Large intestine (tissue), 3 donors: ENCODE data around the gene GPR34. TPM values are rescaled to one million over a fixed set of nuclear protein-coding genes. Genes with fewer than 3 reads are reported as not detected.
"Not testable (repeated sequence)": the region's sequence is repeated elsewhere in the genome, so short reads cannot be mapped to it uniquely, and the experiment has no call there.

ENCODE experiments used
- DNase-seq, 2 donors: peaks; one replicate each; pipeline versions ENCODE4 v3.0.0 to v3.0.0-alpha.2; 2013
- H3K27ac ChIP-seq: one replicate; pipeline ENCODE4 v1.5.1; 2013; ENCODE audit warnings: low read length
- H3K27me3 ChIP-seq: 2 replicates; pipeline ENCODE4 v1.6.1; 2013; ENCODE audit warnings: low read length; ENCODE audit not compliant: control insufficient read depth, insufficient read depth
- H3K36me3 ChIP-seq: 2 replicates; pipeline ENCODE4 v1.6.1; 2013; ENCODE audit warnings: low read length; ENCODE audit not compliant: control insufficient read depth, insufficient read depth
- H3K4me1 ChIP-seq: one replicate; pipeline ENCODE4 v1.6.1; 2013; ENCODE audit warnings: low read length; ENCODE audit not compliant: control insufficient read depth, insufficient read depth
- H3K4me3 ChIP-seq: one replicate; pipeline ENCODE4 v1.5.1; 2013; ENCODE audit warnings: low read length
- H3K9me3 ChIP-seq: one replicate; pipeline ENCODE4 v1.6.1; 2013; ENCODE audit warnings: mild to moderate bottlenecking, low read depth, low read length, moderate library complexity; ENCODE audit not compliant: control insufficient read depth
- WGBS: methylation state at CpG from one replicate; pipeline ENCODE4 v1.1.5; 2013; ENCODE audit warnings: low lambda C conversion rate; ENCODE audit not compliant: insufficient coverage; 5-methylcytosine and 5-hydroxymethylcytosine counted together
- polyA plus RNA-seq: library from polyadenylated mRNA; unstranded; fragments of 120-200 nt; gene quantifications from one replicate; pipeline ENCODE4 v1.2.1, GENCODE V29; 2013

Gene GPR34
- polyA plus RNA-seq, 1 donor, result 10.5 TPM

- no peaks in the 10 kb centered on the region for H3K27me3 ChIP-seq
- H3K36me3 ChIP-seq, result peaks cover 8% of the 10 kb centered on the region
- H3K9me3 ChIP-seq, result no peaks in the 10 kb centered on the region
- WGBS, result no CpG with 5 or more reads among the region's 1 CpG
- no peaks in the 10 kb centered on the region for H3K4me1 ChIP-seq
- no peak overlapping the region for H3K27ac ChIP-seq
- no peak overlapping the region for H3K4me3 ChIP-seq
- DNase-seq, result peak in 1 of 2 donors; percentile 2
Observed at GRCh38 chrX:41666251-41666650, 22.5 kb upstream of the GPR34 start.

GRCh38 chrX:41667631-41668030 lies 21.1 kb upstream of the GPR34 start:
- Histone ChIP-seq H3K27me3 (no peaks in the 10 kb centered on the region), H3K4me1 (no peaks in the 10 kb centered on the region), H3K27ac (no peak overlapping the region), H3K4me3 (no peak overlapping the region), H3K36me3 (peaks cover 10% of the 10 kb centered on the region), H3K9me3 (no peaks in the 10 kb centered on the region)
- no peak for DNase-seq
- WGBS, result no CpG with 5 or more reads among the region's 3 CpGs

- Histone ChIP-seq H3K4me3 (no peak overlapping the region), H3K9me3 (no peaks in the 10 kb centered on the region), H3K36me3 (peaks cover 6% of the 10 kb centered on the region), H3K4me1 (no peaks in the 10 kb centered on the region), H3K27ac (no peak overlapping the region), H3K27me3 (no peaks in the 10 kb centered on the region)
- DNase-seq, result no peak
Observed at GRCh38 chrX:41670112-41670511, 18.7 kb upstream of the GPR34 start.

- Histone ChIP-seq H3K27ac (no peak overlapping the region), H3K4me1 (no peaks in the 10 kb centered on the region), H3K36me3 (peaks cover 4% of the 10 kb centered on the region), H3K27me3 (no peaks in the 10 kb centered on the region), H3K9me3 (no peaks in the 10 kb centered on the region), H3K4me3 (no peak overlapping the region)
- WGBS, result no CpG with 5 or more reads among the region's 1 CpG
- no peak for DNase-seq
Observed at GRCh38 chrX:41671082-41671481, 17.7 kb upstream of the GPR34 start.

- H3K36me3 ChIP-seq, result peaks cover 4% of the 10 kb centered on the region
- no peak for DNase-seq
- H3K4me1 ChIP-seq, result no peaks in the 10 kb centered on the region
- no peak overlapping the region for H3K27ac ChIP-seq
- no peaks in the 10 kb centered on the region for H3K9me3 ChIP-seq
- H3K4me3 ChIP-seq, result no peak overlapping the region
- no CpG with 5 or more reads among the region's 1 CpG for WGBS
- no peaks in the 10 kb centered on the region for H3K27me3 ChIP-seq
Observed at GRCh38 chrX:41672643-41673042, 16.1 kb upstream of the GPR34 start.

GRCh38 chrX:41676361-41676760 lies 12.4 kb upstream of the GPR34 start:
- not testable (repeated sequence) for H3K4me3 ChIP-seq, H3K27me3 ChIP-seq, H3K27ac ChIP-seq, H3K9me3 ChIP-seq, H3K4me1 ChIP-seq, H3K36me3 ChIP-seq, DNase-seq
- WGBS, result no CpG with 5 or more reads among the region's 15 CpGs

GRCh38 chrX:41677183-41678060 lies 11.4 kb upstream of the GPR34 start:
- no peak for DNase-seq
- Histone ChIP-seq H3K27me3 (no peaks in the 10 kb centered on the region), H3K27ac (no peak overlapping the region), H3K9me3 (no peaks in the 10 kb centered on the region), H3K36me3 (no peaks in the 10 kb centered on the region), H3K4me3 (no peak overlapping the region), H3K4me1 (no peaks in the 10 kb centered on the region)
- 87% methylated on average over 3 of the region's 6 CpGs for WGBS

GRCh38 chrX:41684138-41684537 lies 4.6 kb upstream of the GPR34 start:
- Histone ChIP-seq H3K9me3 (no peaks in the 10 kb centered on the region), H3K27ac (no peak overlapping the region), H3K36me3 (no peaks in the 10 kb centered on the region), H3K27me3 (no peaks in the 10 kb centered on the region), H3K4me1 (no peaks in the 10 kb centered on the region), H3K4me3 (no peak overlapping the region)
- WGBS, result no CpG with 5 or more reads among the region's 3 CpGs
- no peak for DNase-seq

GRCh38 chrX:41684940-41685339 lies 3.8 kb upstream of the GPR34 start:
- DNase-seq, result no peak
- Histone ChIP-seq H3K27me3 (no peaks in the 10 kb centered on the region), H3K9me3 (no peaks in the 10 kb centered on the region), H3K36me3 (no peaks in the 10 kb centered on the region), H3K4me1 (no peaks in the 10 kb centered on the region), H3K4me3 (no peak overlapping the region), H3K27ac (no peak overlapping the region)
- no CpG with 5 or more reads among the region's 2 CpGs for WGBS

GRCh38 chrX:41686788-41687187 lies 2.0 kb upstream of the GPR34 start:
- no peaks in the 10 kb centered on the region for H3K36me3 ChIP-seq

GRCh38 chrX:41688156-41688555 lies 617 bp upstream of the GPR34 start:
- H3K4me3 ChIP-seq, result no peak overlapping the region
- H3K36me3 ChIP-seq, result no peaks in the 10 kb centered on the region
- no peaks in the 10 kb centered on the region for H3K4me1 ChIP-seq
- H3K9me3 ChIP-seq, result no peaks in the 10 kb centered on the region
- H3K27me3 ChIP-seq, result no peaks in the 10 kb centered on the region
- WGBS, result 100% methylated on average over 1 of the region's 2 CpGs
- no peak for DNase-seq
- H3K27ac ChIP-seq, result no peak overlapping the region

More at GRCh38 chrX:41686788-41687187, 2.0 kb upstream of the GPR34 start:
- Histone ChIP-seq H3K27ac (no peak overlapping the region), H3K9me3 (no peaks in the 10 kb centered on the region), H3K27me3 (no peaks in the 10 kb centered on the region), H3K4me3 (no peak overlapping the region), H3K4me1 (no peaks in the 10 kb centered on the region)
- WGBS, result 86% methylated on average over 2 of the region's 4 CpGs
- no peak for DNase-seq
